Mononuclear cell (primary cell): ENCODE measurements around the gene KCNQ1OT1. TPM values are rescaled to one million over a fixed set of nuclear protein-coding genes. Genes with fewer than 3 reads are reported as not detected.

Experiments
- H3K27me3 ChIP-seq: 2 replicates; pipeline ENCODE4 v1.6.0; 2011; ENCODE audit warnings: low read length, control low read depth; ENCODE audit not compliant: insufficient read depth
- H3K4me1 ChIP-seq: 2 replicates; pipeline ENCODE4 v1.5.1; 2011; ENCODE audit warnings: mild to moderate bottlenecking, low read length, control low read depth; ENCODE audit not compliant: insufficient read depth
- H3K4me3 ChIP-seq: 2 replicates; pipeline ENCODE4 v1.5.1; 2011; ENCODE audit warnings: mild to moderate bottlenecking, low read length, moderate library complexity
- H3K9me3 ChIP-seq: 2 replicates; pipeline ENCODE4 v1.5.1; 2011; ENCODE audit warnings: low read depth, mild to moderate bottlenecking, control low read depth, low read length
- total RNA-seq: library from RNA; depleted of rRNA; stranded (reverse); fragments of >200 nt; gene quantifications from one replicate; pipeline ENCODE4 v1.2.3, GENCODE V29; 2012

The KCNQ1OT1 gene
- total RNA-seq, 1 donor: 0.31 TPM

DNA sequence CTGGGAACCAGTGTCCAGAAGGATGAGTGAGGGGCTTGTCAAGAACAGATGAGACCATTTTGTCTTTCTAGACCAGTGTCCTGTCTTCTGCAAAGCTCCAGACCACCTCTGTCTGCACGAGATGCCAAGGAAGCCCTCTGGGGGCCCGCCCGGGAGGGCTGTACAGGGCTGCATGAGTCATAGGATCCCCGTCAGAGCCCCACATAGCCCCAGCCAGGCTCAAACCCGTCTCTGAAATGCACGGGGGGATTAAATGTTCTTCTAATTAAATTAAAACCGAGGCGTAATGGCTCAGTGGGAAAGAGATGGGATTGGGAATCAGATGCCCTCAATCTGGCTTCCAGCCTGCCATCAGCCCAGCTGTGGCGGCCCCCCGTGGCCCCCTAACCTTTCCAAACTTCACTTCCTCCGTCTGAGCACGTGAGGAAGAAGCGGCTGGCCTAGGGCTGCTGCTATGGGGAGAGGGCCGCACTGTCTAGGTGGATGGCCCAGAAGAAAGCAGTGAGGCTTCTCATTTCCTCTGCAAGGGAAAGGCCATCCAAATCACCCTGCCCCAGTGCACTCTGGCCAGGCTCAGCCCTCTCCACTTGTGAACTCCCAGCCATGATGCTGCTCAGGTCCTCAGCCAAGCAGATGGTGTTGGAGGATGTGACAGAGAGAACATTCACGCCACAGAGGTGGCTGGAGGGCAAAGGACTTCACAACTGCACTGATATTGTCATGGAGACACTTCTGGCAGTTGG is 32.8 kb downstream of the KCNQ1OT1 start:
- Histone ChIP-seq H3K4me1 (no peaks in the 10 kb centered on the region), H3K27me3 (no peaks in the 10 kb centered on the region), H3K9me3 (no peaks in the 10 kb centered on the region), H3K4me3 (no peak overlapping the region)

- Histone ChIP-seq H3K4me1 (no peaks in the 10 kb centered on the region), H3K9me3 (no peaks in the 10 kb centered on the region), H3K27me3 (no peaks in the 10 kb centered on the region), H3K4me3 (no peak overlapping the region)
Observed at GRCh38 chr11:2666401-2666741, 33.4 kb downstream of the KCNQ1OT1 start.

DNA sequence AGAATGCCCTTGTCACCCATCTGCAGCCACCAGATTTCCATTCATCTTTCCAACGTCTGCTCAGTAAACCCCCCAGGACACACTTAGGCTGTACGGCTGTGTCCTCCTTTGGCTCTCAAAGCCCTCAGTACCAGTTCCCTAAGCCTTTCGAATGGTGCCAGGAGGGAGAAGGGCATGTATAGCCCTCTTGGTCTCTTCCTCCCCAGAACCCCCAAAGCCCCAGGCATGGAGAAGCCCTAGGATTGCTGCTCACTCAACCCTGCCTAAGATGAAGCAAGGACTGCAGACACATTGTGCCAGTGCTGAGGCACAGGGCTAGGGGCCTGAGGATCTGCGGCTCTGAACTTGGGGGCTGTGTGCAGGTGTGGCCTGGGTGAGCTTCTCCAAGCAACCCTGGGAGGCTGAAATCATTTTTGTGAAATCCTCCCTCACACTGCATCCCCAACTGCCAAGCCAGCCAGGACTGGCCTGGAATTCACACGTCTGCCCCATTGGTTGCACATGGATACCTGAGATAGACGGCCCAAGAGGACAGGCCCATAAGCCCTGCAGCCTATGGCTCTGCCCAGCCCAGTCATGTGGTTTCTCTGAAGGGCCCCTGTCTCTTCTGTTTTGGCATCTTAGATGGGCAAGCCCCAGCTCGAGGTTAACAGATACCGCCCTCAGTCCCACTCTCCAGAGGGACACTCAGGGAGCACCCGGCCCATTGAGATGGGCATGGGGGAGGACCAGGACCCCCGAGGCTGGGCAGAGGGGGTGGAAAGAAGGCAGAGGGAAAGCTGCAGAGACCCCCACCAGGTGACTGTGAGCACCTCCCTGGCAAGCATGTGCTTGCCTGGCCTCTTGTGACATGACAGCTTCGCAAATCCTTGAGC is 34.0 kb downstream of the KCNQ1OT1 start:
- no peaks in the 10 kb centered on the region for H3K9me3 ChIP-seq
- H3K27me3 ChIP-seq: no peaks in the 10 kb centered on the region
- H3K4me3 ChIP-seq: no peak overlapping the region
- H3K4me1 ChIP-seq: no peaks in the 10 kb centered on the region

- Histone ChIP-seq H3K27me3 (no peaks in the 10 kb centered on the region), H3K9me3 (no peaks in the 10 kb centered on the region), H3K4me1 (no peaks in the 10 kb centered on the region), H3K4me3 (no peak overlapping the region)
Observed at GRCh38 chr11:2664791-2665525, 34.8 kb downstream of the KCNQ1OT1 start.

DNA sequence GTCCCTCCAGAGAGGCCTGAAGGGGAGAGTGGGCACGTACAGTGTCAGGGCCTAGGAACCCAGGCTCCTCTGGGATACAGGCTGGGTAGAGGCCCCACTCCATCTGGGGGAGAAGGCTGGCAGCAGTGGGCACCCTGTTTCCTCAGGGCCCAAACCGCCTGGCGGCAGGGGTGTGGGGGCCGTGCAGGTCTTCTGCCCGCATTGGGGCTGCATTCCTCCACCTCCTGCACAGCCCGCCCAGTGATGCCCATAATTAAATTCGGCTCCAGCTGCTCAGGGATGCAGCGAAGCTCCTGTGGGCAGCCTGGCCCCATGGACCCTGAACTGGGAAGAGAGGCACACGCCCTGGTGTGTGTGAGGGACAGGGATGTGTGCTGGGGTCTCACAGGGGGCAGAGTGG is 35.4 kb downstream of the KCNQ1OT1 start:
- no peaks in the 10 kb centered on the region for H3K9me3 ChIP-seq
- no peaks in the 10 kb centered on the region for H3K27me3 ChIP-seq
- H3K4me1 ChIP-seq: no peaks in the 10 kb centered on the region
- no peak overlapping the region for H3K4me3 ChIP-seq

- Histone ChIP-seq H3K4me3 (no peak overlapping the region), H3K4me1 (no peaks in the 10 kb centered on the region), H3K9me3 (no peaks in the 10 kb centered on the region), H3K27me3 (no peaks in the 10 kb centered on the region)
Observed at GRCh38 chr11:2663915-2664314, 35.9 kb downstream of the KCNQ1OT1 start.

GRCh38 chr11:2663506-2663905 is 36.3 kb downstream of the KCNQ1OT1 start:
- Histone ChIP-seq H3K4me1 (no peaks in the 10 kb centered on the region), H3K27me3 (no peaks in the 10 kb centered on the region), H3K9me3 (no peaks in the 10 kb centered on the region), H3K4me3 (no peak overlapping the region)

DNA sequence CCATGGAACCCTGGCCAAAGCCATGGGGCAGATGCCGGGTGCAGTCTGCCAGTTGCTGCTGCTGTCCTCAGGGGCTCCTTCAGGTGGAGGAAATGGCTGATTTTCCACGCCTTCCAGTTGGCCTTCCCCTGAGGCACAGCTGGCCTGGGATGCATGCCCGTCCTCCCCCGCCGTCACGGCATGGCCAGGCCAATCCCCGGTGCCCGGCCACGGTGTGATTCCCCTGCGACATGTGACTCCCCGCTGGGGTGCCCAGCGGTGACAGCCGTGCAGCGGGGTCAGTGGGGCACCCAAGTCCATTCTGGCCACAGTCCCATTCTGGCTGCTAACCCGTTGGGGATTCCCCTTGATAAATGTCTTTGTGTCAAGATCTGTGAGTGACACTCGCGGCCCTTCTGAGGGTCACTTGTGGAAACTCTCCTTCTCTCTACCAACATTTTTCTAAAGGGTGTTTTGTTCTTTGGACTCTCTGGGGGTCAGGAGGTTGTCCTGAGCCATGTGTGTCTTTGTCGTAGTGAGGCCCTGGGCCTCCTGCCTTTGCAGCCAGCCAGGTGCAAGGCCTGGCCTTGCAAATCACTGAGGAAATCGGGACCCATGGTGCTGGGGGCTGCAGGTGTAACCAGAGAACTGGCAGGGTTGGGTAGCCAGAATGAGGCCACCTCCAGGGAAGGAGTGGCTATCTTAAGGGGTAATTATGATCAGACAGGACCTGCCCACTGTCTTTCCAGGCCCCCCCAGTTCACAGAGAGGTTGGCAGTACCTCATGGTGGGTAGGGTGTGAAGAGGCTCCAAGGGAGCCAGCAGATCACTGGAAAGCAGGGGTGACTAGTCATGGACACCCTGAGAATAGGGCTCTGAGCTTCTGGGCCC is 37.1 kb downstream of the KCNQ1OT1 start:
- no peaks in the 10 kb centered on the region for H3K9me3 ChIP-seq
- H3K4me3 ChIP-seq: no peak overlapping the region
- H3K4me1 ChIP-seq: no peaks in the 10 kb centered on the region
- no peaks in the 10 kb centered on the region for H3K27me3 ChIP-seq

GRCh38 chr11:2662024-2662312 is 37.8 kb downstream of the KCNQ1OT1 start:
- no peaks in the 10 kb centered on the region for H3K4me1 ChIP-seq
- no peaks in the 10 kb centered on the region for H3K9me3 ChIP-seq
- H3K27me3 ChIP-seq: no peaks in the 10 kb centered on the region

DNA sequence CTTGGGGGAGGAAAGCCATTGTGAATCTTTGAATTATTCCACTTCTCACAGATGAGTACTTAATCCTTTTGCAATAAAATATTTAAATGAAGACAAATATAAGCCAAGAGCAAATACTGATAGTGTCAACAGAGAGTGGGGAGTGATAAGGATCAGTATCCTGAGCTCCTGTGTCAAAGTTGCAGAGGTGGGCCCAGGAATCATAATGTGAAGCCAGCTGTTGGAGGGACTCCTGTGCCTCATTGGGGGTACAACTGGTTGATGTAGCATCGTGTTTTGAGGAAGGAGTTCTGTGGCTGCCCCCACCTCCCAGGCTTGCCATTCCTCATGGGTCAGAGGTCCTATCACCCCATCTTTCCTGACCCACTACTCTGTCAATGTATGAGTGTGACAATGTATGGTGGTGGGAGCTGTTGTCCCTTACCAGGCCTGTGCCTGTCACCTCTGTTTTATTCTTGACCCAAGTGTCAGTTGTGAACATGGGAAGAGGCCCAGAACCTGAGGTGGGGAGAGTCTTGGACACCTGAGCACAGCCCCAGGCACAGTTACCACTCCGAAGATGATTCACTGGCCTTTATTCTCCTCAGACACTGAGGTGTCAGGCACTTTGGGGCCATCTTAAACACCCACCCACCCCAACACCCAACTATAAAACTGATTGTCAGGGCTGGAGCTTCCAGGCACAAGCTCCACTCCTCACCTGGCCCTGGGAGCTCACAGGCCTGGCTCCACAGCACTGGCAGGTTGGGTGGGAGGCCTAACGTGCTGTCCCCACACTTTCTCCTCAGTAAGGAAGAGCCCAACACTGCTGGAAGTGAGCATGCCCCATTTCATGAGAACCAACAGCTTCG is 38.4 kb downstream of the KCNQ1OT1 start:
- Histone ChIP-seq H3K9me3 (no peaks in the 10 kb centered on the region), H3K4me3 (no peak overlapping the region)

More at GRCh38 chr11:2662024-2662312, 37.8 kb downstream of the KCNQ1OT1 start:
- no peak overlapping the region for H3K4me3 ChIP-seq

DNA sequence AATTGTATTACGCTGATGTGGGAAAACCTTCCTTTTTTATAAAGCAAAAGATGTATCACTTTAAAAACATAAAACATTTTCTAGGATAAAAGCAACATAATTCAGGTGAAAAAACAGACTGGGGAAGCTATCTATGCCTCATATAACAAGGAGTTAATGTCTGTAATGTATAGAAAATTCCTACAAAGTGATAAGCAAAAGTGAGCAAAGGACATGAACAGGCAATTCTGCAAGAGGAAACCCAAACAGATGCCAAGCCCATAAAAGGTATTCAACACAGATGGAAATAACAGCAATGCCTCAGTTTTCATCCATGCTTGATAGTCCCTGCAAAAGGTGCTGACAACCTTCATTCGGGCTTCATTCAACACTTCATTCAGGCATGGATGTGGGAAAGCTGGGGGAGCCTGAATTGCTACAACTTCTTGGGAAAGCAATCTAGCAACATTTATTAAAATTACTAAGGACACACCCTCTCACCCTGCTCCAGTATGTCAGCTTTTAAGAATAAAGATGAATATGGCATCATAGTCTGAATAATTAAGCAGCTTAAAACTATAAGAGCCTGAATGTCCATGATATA is 39.3 kb downstream of the KCNQ1OT1 start:
- Histone ChIP-seq H3K4me3 (no peak overlapping the region), H3K4me1 (no peaks in the 10 kb centered on the region), H3K27me3 (no peaks in the 10 kb centered on the region), H3K9me3 (no peaks in the 10 kb centered on the region)

More for the DNA sequence above, 38.4 kb downstream of the KCNQ1OT1 start:
- no peaks in the 10 kb centered on the region for H3K27me3 ChIP-seq
- H3K4me1 ChIP-seq: no peaks in the 10 kb centered on the region

- H3K9me3 ChIP-seq: no peaks in the 10 kb centered on the region
- no peaks in the 10 kb centered on the region for H3K4me1 ChIP-seq
- no peak overlapping the region for H3K4me3 ChIP-seq
- no peaks in the 10 kb centered on the region for H3K27me3 ChIP-seq
Observed at GRCh38 chr11:2657697-2658284, 42.0 kb downstream of the KCNQ1OT1 start.

- Histone ChIP-seq H3K27me3 (no peaks in the 10 kb centered on the region), H3K4me1 (no peaks in the 10 kb centered on the region), H3K4me3 (no peak overlapping the region), H3K9me3 (no peaks in the 10 kb centered on the region)
Observed at GRCh38 chr11:2656859-2657258, 42.9 kb downstream of the KCNQ1OT1 start.
